Measurements from ENCODE around the gene SCGB1C1. TPM values are rescaled to one million over a fixed set of nuclear protein-coding genes. Genes with fewer than 3 reads are reported as not detected.

Gene SCGB1C1
- not detected in 2 replicates for polyA plus RNA-seq

DNA sequence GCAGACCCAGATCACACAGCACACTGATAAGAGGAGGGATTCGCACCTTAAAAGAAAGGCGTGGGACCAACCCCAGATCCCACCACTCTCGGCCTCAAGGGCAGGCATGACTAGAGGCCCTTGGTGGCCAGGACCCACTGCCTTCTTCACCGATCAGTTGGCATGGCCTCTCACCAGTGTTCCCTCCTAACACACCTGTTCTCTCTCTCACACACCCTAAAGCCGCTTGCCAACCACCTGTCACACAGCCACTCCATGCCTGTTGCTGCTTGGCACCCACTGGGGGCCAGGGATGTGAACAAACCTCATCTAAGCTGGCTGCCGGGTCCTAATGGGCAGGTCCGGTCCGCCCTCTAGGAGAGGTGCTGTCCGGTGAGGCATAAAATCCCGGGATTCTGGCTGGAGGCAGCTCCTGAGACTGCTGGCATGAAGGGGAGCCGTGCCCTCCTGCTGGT, at the start of gene SCGB1C1:
Gene SCGB1C1, plus strand, starts transcription at position 405 of the 455 bp plus-strand sequence. Its CDS starts 22 bp downstream, at position 427.

DNA sequence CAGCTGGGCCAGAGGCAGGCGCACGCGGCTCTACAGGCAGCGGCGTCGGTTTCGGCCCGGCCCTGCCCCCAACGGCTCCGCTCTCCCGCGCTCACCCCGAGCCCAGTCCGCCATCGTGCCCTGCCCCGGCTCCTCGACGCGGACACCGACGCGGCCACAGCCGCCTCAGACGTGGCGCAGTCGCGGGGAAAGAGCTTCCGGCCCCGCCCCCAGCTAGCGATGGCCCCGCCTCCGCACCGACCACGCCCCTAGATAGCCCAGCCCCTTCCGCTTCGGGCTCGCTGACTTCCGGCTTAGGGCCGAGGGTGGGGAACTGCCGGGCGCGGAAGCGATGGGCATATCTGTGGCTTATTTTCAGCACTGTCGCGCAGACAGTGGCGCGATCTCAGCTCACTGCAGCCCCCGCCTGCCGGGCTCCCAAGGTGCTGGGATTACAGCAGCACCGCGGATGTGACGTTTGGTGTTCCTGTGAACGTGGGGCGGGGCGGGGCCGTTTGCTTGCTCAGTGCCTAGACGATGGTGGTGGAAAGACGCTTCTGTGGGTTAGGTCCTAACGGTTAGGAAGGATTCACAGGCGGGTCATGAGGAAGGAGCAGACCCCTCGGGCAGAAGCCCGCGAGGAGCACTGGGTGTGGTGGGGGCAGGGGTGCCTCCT, 14.5 kb downstream of the SCGB1C1 start, which contains the start of the genes BET1L and RIC8A:
Gene BET1L, minus strand, starts transcription at position 192 of the 655 bp plus-strand sequence. Its CDS starts 78 bp downstream, at position 114.
Gene RIC8A, plus strand, starts transcription at position 501 of the 655 bp plus-strand sequence. CDS start 1,147 bp downstream, outside the sequence.

DNA sequence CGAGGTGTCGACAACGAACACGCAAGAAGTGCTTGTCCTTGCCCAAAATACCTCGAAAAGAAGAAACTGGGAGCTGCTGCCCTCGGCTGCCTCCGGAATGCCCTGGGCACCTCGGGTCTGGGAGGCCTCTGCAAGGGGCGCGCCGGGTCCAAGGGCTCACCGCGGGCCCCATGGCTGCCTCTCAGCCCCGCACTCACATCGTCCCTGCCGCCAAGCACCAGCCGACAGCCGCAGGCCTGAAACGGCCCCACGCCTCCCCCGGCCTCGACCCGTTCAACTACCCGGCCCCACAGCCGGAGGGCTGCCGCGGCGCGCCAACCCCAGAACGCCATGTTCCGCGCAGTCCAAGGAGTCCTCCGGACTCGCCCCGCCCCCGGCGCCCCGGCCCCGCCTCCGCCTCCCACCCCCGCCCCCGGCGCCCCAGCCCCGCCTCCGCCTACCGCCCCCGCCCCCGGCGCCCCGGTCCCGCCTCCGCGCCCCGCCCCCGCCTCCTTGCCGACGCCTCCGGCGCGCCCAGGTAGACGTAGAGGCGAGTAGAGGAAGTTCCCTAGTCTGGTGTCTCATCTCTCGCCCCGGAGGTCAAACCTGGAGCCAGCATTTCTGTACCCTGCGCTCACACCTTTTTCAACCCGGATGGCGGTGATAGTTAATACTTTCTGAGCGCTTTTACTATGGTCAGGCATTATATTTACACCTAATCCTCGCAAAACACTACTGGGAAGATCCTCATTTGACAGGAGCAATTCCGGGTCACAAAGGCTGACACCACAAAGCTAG, 43.3 kb downstream of the SCGB1C1 start, which contains the start of gene SIRT3:
Gene SIRT3, minus strand, starts transcription at position 346 of the 777 bp plus-strand sequence. Its CDS starts 14 bp downstream, at position 332.

DNA sequence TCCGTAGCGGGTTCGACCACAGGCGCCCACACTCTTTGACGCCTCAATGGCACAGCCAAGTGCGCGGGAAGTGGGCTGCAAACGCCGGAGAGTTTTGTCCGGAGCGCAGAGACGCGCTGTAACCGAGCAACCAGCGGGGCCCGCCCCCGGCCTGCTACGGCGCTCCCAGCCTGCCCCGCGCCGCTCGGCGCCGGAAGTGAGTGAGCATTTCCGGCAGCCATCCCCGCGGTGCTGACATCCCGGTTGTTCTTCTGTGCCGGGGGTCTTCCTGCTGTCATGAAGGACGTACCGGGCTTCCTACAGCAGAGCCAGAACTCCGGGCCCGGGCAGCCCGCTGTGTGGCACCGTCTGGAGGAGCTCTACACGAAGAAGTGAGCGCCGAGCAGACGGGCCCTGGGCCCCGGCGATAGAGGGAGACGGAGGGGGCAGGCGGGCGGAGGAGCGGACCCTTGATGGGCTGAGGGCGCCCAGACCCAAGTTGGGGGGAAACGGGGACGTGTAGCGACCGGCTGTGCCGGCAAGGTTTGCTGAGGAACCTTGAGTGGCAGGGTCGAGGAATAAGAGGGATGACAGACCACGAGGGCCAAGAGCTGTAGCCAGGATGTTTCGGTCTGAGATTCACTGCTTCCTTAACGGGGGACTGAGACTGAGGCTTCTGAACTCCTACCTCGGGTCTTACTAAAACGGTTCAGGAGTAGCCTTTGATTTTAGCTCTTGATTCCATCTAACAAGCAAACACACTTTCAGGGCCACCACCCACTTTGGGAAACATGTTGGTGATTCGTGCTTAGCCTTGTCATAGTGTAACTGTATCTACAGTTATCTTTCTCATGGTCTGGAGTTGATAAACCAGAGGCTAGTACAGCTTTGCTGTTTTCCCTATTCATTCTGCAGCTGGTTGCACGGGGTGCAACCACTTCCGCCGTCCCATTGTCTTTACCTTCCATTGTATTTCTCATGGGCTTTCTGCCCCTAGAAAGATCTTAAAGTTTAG, 44.2 kb downstream of the SCGB1C1 start, which contains the start of gene PSMD13:
Gene PSMD13, plus strand, starts transcription at position 203 of the 994 bp plus-strand sequence. Its CDS starts 74 bp downstream, at position 277.

Other genes with a start within 250 kb of the SCGB1C1 start
- gene BET1L, start 14.3 kb downstream of the SCGB1C1 start, polyA plus RNA-seq, result 4.3 and 4.5 TPM in 2 replicates
- 5.9 and 8.3 TPM in 2 replicates for gene RIC8A, start 14.6 kb downstream of the SCGB1C1 start, polyA plus RNA-seq
- 8.4 and 9.6 TPM in 2 replicates for gene SIRT3, start 43.3 kb downstream of the SCGB1C1 start, polyA plus RNA-seq
- 84.5 and 95.9 TPM in 2 replicates for gene PSMD13, start 43.9 kb downstream of the SCGB1C1 start, polyA plus RNA-seq
- not detected in 2 replicates for gene NLRP6, start 85.3 kb downstream of the SCGB1C1 start, polyA plus RNA-seq
- gene PGGHG, start 96.0 kb downstream of the SCGB1C1 start, polyA plus RNA-seq, result not detected in 2 replicates
- not detected in 2 replicates for gene IFITM5, start 106.4 kb downstream of the SCGB1C1 start, polyA plus RNA-seq
- gene IFITM2, start 114.7 kb downstream of the SCGB1C1 start, polyA plus RNA-seq, result 7.0 and 9.8 TPM in 2 replicates
- 3.2 and 3.6 TPM in 2 replicates for gene IFITM1, start 121.0 kb downstream of the SCGB1C1 start, polyA plus RNA-seq
- 33.2 and 34.1 TPM in 2 replicates for gene IFITM3, start 127.8 kb downstream of the SCGB1C1 start, polyA plus RNA-seq
- 0.56 and 5.0 TPM in 2 replicates for gene B4GALNT4, start 176.4 kb downstream of the SCGB1C1 start, polyA plus RNA-seq
- gene PKP3, start 201.1 kb downstream of the SCGB1C1 start, polyA plus RNA-seq, result not detected in 2 replicates
- gene SIGIRR, start 221.9 kb downstream of the SCGB1C1 start, polyA plus RNA-seq, result 3.0 TPM in 2 replicates
- not detected in 2 replicates for gene ANO9, start 248.9 kb downstream of the SCGB1C1 start, polyA plus RNA-seq

Data from Purkinje cell (primary cell).